ENCODE data around the gene MPZL3.
A peak's percentile ranks its signal among the peaks of the same experiment; 100 is the strongest.

Gene MPZL3

GRCh38 chr11:118281284-118281683 is 29.1 kb upstream of the MPZL3 start:
- Histone ChIP-seq H3K9ac (ENCODE audit: low read depth, low read length) (no peak overlapping the region), H3K9me3 (ENCODE audit: control insufficient read depth, insufficient read depth, low read length) (no peaks in the 10 kb centered on the region), H3K36me3 (ENCODE audit: insufficient read depth, low read length) (no peaks in the 10 kb centered on the region), H3K4me1 (ENCODE audit: insufficient read depth, low read length) (peaks cover 13% of the 10 kb centered on the region)

- Histone ChIP-seq H3K9me3 (ENCODE audit: control insufficient read depth, insufficient read depth, low read length) (no peaks in the 10 kb centered on the region), H3K9ac (ENCODE audit: low read depth, low read length) (no peak overlapping the region), H3K4me1 (ENCODE audit: insufficient read depth, low read length) (peaks cover 15% of the 10 kb centered on the region), H3K36me3 (ENCODE audit: insufficient read depth, low read length) (no peaks in the 10 kb centered on the region)
These were observed 25.1 kb upstream of the MPZL3 start for GRCh38 chr11:118277312-118277711.

GRCh38 chr11:118276422-118276821 is 24.3 kb upstream of the MPZL3 start:
- Histone ChIP-seq H3K9ac (ENCODE audit: low read depth, low read length) (no peak overlapping the region), H3K4me1 (ENCODE audit: insufficient read depth, low read length) (peaks cover 15% of the 10 kb centered on the region), H3K9me3 (ENCODE audit: control insufficient read depth, insufficient read depth, low read length) (no peaks in the 10 kb centered on the region), H3K36me3 (ENCODE audit: insufficient read depth, low read length) (no peaks in the 10 kb centered on the region)

- H3K36me3 ChIP-seq (ENCODE audit: insufficient read depth, low read length): no peaks in the 10 kb centered on the region
- H3K9me3 ChIP-seq (ENCODE audit: control insufficient read depth, insufficient read depth, low read length): no peaks in the 10 kb centered on the region
- H3K9ac ChIP-seq (ENCODE audit: low read depth, low read length): no peak overlapping the region
- H3K4me1 ChIP-seq (ENCODE audit: insufficient read depth, low read length): peaks cover 15% of the 10 kb centered on the region
These were observed 23.0 kb upstream of the MPZL3 start for GRCh38 chr11:118275176-118275575.

- Histone ChIP-seq H3K9ac (ENCODE audit: low read depth, low read length) (no peak overlapping the region), H3K9me3 (ENCODE audit: control insufficient read depth, insufficient read depth, low read length) (no peaks in the 10 kb centered on the region), H3K4me1 (ENCODE audit: insufficient read depth, low read length) (peaks cover 15% of the 10 kb centered on the region), H3K36me3 (ENCODE audit: insufficient read depth, low read length) (no peaks in the 10 kb centered on the region)
These were observed 22.0 kb upstream of the MPZL3 start for GRCh38 chr11:118274186-118274585.

GRCh38 chr11:118272001-118272400 is 19.8 kb upstream of the MPZL3 start:
- no peaks in the 10 kb centered on the region for H3K9me3 ChIP-seq (ENCODE audit: control insufficient read depth, insufficient read depth, low read length)
- peaks cover 9% of the 10 kb centered on the region for H3K4me1 ChIP-seq (ENCODE audit: insufficient read depth, low read length)
- H3K9ac ChIP-seq (ENCODE audit: low read depth, low read length): no peak overlapping the region
- H3K36me3 ChIP-seq (ENCODE audit: insufficient read depth, low read length): no peaks in the 10 kb centered on the region

GRCh38 chr11:118267486-118267885 is 15.3 kb upstream of the MPZL3 start:
- H3K9me3 ChIP-seq (ENCODE audit: control insufficient read depth, insufficient read depth, low read length): no peaks in the 10 kb centered on the region

GRCh38 chr11:118265954-118266353 is 13.8 kb upstream of the MPZL3 start:
- H3K9ac ChIP-seq (ENCODE audit: low read depth, low read length): no peak overlapping the region
- peaks cover 28% of the 10 kb centered on the region; the same call in 1 of the 2 replicates for H3K4me1 ChIP-seq (ENCODE audit: insufficient read depth, low read length)
- H3K36me3 ChIP-seq (ENCODE audit: insufficient read depth, low read length): no peaks in the 10 kb centered on the region
- no peaks in the 10 kb centered on the region for H3K9me3 ChIP-seq (ENCODE audit: control insufficient read depth, insufficient read depth, low read length)

More at GRCh38 chr11:118267486-118267885, 15.3 kb upstream of the MPZL3 start:
- H3K4me1 ChIP-seq (ENCODE audit: insufficient read depth, low read length): peaks cover 28% of the 10 kb centered on the region; the same call in 1 of the 2 replicates
- no peaks in the 10 kb centered on the region for H3K36me3 ChIP-seq (ENCODE audit: insufficient read depth, low read length)
- H3K9ac ChIP-seq (ENCODE audit: low read depth, low read length): no peak overlapping the region

GRCh38 chr11:118264569-118265465 is 12.7 kb upstream of the MPZL3 start:
- H3K9me3 ChIP-seq (ENCODE audit: control insufficient read depth, insufficient read depth, low read length): no peaks in the 10 kb centered on the region
- H3K4me1 ChIP-seq (ENCODE audit: insufficient read depth, low read length): peaks cover 28% of the 10 kb centered on the region; the same call in 1 of the 2 replicates
- H3K36me3 ChIP-seq (ENCODE audit: insufficient read depth, low read length): no peaks in the 10 kb centered on the region
- peak overlapping the region; percentile 33 for H3K9ac ChIP-seq (ENCODE audit: low read depth, low read length)

GRCh38 chr11:118263695-118264568 is 11.8 kb upstream of the MPZL3 start, which contains the start of gene MPZL2:
Gene MPZL2 (minus strand): TSS chr11:118264297. CDS start chr11:118264153, 144 bp downstream.
- Histone ChIP-seq H3K9me3 (ENCODE audit: control insufficient read depth, insufficient read depth, low read length) (no peaks in the 10 kb centered on the region), H3K4me1 (ENCODE audit: insufficient read depth, low read length) (peaks cover 28% of the 10 kb centered on the region; the same call in 1 of the 2 replicates), H3K9ac (ENCODE audit: low read depth, low read length) (peak within 1 kb of the TSS; percentile 33), H3K36me3 (ENCODE audit: insufficient read depth, low read length) (no peaks in the 10 kb centered on the region)

GRCh38 chr11:118263112-118263511 is 10.9 kb upstream of the MPZL3 start:
- H3K4me1 ChIP-seq (ENCODE audit: insufficient read depth, low read length): peaks cover 28% of the 10 kb centered on the region; the same call in 1 of the 2 replicates
- H3K9ac ChIP-seq (ENCODE audit: low read depth, low read length): no peak overlapping the region
- H3K9me3 ChIP-seq (ENCODE audit: control insufficient read depth, insufficient read depth, low read length): no peaks in the 10 kb centered on the region
- H3K36me3 ChIP-seq (ENCODE audit: insufficient read depth, low read length): no peaks in the 10 kb centered on the region

- Histone ChIP-seq H3K9me3 (ENCODE audit: control insufficient read depth, insufficient read depth, low read length) (no peaks in the 10 kb centered on the region), H3K9ac (ENCODE audit: low read depth, low read length) (no peak overlapping the region), H3K36me3 (ENCODE audit: insufficient read depth, low read length) (no peaks in the 10 kb centered on the region), H3K4me1 (ENCODE audit: insufficient read depth, low read length) (peaks cover 21% of the 10 kb centered on the region; the same call in 1 of the 2 replicates)
These were observed 8.2 kb upstream of the MPZL3 start for GRCh38 chr11:118260353-118260752.

- H3K9ac ChIP-seq (ENCODE audit: low read depth, low read length): no peak overlapping the region
- peaks cover 12% of the 10 kb centered on the region; the same call in 1 of the 2 replicates for H3K4me1 ChIP-seq (ENCODE audit: insufficient read depth, low read length)
- H3K9me3 ChIP-seq (ENCODE audit: control insufficient read depth, insufficient read depth, low read length): no peaks in the 10 kb centered on the region
- no peaks in the 10 kb centered on the region for H3K36me3 ChIP-seq (ENCODE audit: insufficient read depth, low read length)
These were observed 7.0 kb upstream of the MPZL3 start for GRCh38 chr11:118259138-118259537.

GRCh38 chr11:118258410-118258809 is 6.2 kb upstream of the MPZL3 start:
- Histone ChIP-seq H3K4me1 (ENCODE audit: insufficient read depth, low read length) (peaks cover 8% of the 10 kb centered on the region; the same call in 1 of the 2 replicates), H3K36me3 (ENCODE audit: insufficient read depth, low read length) (no peaks in the 10 kb centered on the region), H3K9me3 (ENCODE audit: control insufficient read depth, insufficient read depth, low read length) (no peaks in the 10 kb centered on the region), H3K9ac (ENCODE audit: low read depth, low read length) (no peak overlapping the region)

Data from ES-I3 (cell line).